Jurkat, Clone E6-1 (cell line): ENCODE data around the gene CASS4.

Experiments used
- DNase-seq: peaks from one replicate; pipeline ENCODE4 v3.0.0-alpha.2; 2011; ENCODE audit warnings: low read depth, low spot score
- H3K4me3 ChIP-seq: 2 replicates; pipeline ENCODE4 v1.5.1; 2011; ENCODE audit warnings: mild to moderate bottlenecking, low read length, control low read depth, moderate library complexity

The CASS4 gene

GRCh38 chr20:56468316-56469076, 56.4 kb downstream of the CASS4 start, which contains the start of gene RTF2:
RTF2 (plus strand) TSS chr20:56468627; CDS start chr20:56468698, 71 bp downstream.
- H3K4me3 ChIP-seq: peak within 1 kb of the TSS; percentile 70
- DNase-seq: peak; percentile 84

GRCh38 chr20:56469077-56469449, 57.0 kb downstream of the CASS4 start:
- peak; percentile 51 for DNase-seq
- peak overlapping the region; percentile 70 for H3K4me3 ChIP-seq

- no peak overlapping the region for H3K4me3 ChIP-seq
- no peak for DNase-seq
These were observed 71.9 kb downstream of the CASS4 start for GRCh38 chr20:56483970-56484369.

- H3K4me3 ChIP-seq: no peak overlapping the region
- DNase-seq: no peak
These were observed 75.2 kb downstream of the CASS4 start for GRCh38 chr20:56487216-56487615.

- no peak overlapping the region for H3K4me3 ChIP-seq
- no peak for DNase-seq
These were observed 76.5 kb downstream of the CASS4 start for GRCh38 chr20:56488566-56488965.

GRCh38 chr20:56501116-56501515, 89.1 kb downstream of the CASS4 start:
- no peak for DNase-seq
- no peak overlapping the region for H3K4me3 ChIP-seq

GRCh38 chr20:56503916-56504315, 91.9 kb downstream of the CASS4 start:
- DNase-seq: no peak
- H3K4me3 ChIP-seq: no peak overlapping the region

- peak; percentile 86 for DNase-seq
- H3K4me3 ChIP-seq: no peak overlapping the region
These were observed 92.4 kb downstream of the CASS4 start for GRCh38 chr20:56504373-56505005.

- no peak overlapping the region for H3K4me3 ChIP-seq
- DNase-seq: no peak
These were observed 94.0 kb downstream of the CASS4 start for GRCh38 chr20:56506103-56506502.
